ENCODE results near the gene DISP3.

The DISP3 gene

GRCh38 chr1:11478571-11479374 is at the start of gene DISP3:
Gene DISP3 (plus strand): TSS chr1:11479155. CDS start chr1:11500993, 21,838 bp downstream.
- Histone ChIP-seq H3K36me3 (ENCODE audit: control insufficient read depth, insufficient read depth, low read length) (peaks cover 4% of the 10 kb centered on the region; the same call in 1 of the 2 replicates), H3K4me1 (ENCODE audit: control insufficient read depth, insufficient read depth, low read length) (peaks cover 10% of the 10 kb centered on the region; the same call in 1 of the 2 replicates), H3K9me3 (ENCODE audit: control insufficient read depth, insufficient read depth, low read length) (no peaks in the 10 kb centered on the region), H3K4me3 (ENCODE audit: low read depth, low read length) (peak within 1 kb of the TSS; percentile 72), H3K9ac (ENCODE audit: low read depth, low read length) (peak within 1 kb of the TSS; percentile 98), H3K27ac (ENCODE audit: low read depth, low read length) (peak within 1 kb of the TSS; percentile 94), H3K27me3 (ENCODE audit: control insufficient read depth, insufficient read depth, low read length) (peaks cover 43% of the 10 kb centered on the region)

GRCh38 chr1:11429226-11429625 is 49.7 kb upstream of the DISP3 start:
- Histone ChIP-seq H3K9ac (ENCODE audit: low read depth, low read length) (no peak overlapping the region), H3K27me3 (ENCODE audit: control insufficient read depth, insufficient read depth, low read length) (no peaks in the 10 kb centered on the region)

GRCh38 chr1:11429935-11430334 is 49.0 kb upstream of the DISP3 start:
- Histone ChIP-seq H3K9ac (ENCODE audit: low read depth, low read length) (no peak overlapping the region), H3K36me3 (ENCODE audit: control insufficient read depth, insufficient read depth, low read length) (no peaks in the 10 kb centered on the region), H3K9me3 (ENCODE audit: control insufficient read depth, insufficient read depth, low read length) (no peaks in the 10 kb centered on the region), H3K27ac (ENCODE audit: low read depth, low read length) (no peak overlapping the region), H3K4me1 (ENCODE audit: control insufficient read depth, insufficient read depth, low read length) (no peaks in the 10 kb centered on the region), H3K4me3 (ENCODE audit: low read depth, low read length) (no peak overlapping the region), H3K27me3 (ENCODE audit: control insufficient read depth, insufficient read depth, low read length) (no peaks in the 10 kb centered on the region)

More at GRCh38 chr1:11429226-11429625, 49.7 kb upstream of the DISP3 start:
- H3K4me3 ChIP-seq (ENCODE audit: low read depth, low read length): no peak overlapping the region
- no peaks in the 10 kb centered on the region for H3K36me3 ChIP-seq (ENCODE audit: control insufficient read depth, insufficient read depth, low read length)
- no peaks in the 10 kb centered on the region for H3K4me1 ChIP-seq (ENCODE audit: control insufficient read depth, insufficient read depth, low read length)
- no peak overlapping the region for H3K27ac ChIP-seq (ENCODE audit: low read depth, low read length)
- no peaks in the 10 kb centered on the region for H3K9me3 ChIP-seq (ENCODE audit: control insufficient read depth, insufficient read depth, low read length)

GRCh38 chr1:11431941-11432507 is 46.9 kb upstream of the DISP3 start:
- H3K27ac ChIP-seq (ENCODE audit: low read depth, low read length): no peak overlapping the region

GRCh38 chr1:11432526-11432925 is 46.4 kb upstream of the DISP3 start:
- H3K27me3 ChIP-seq (ENCODE audit: control insufficient read depth, insufficient read depth, low read length): no peaks in the 10 kb centered on the region
- H3K4me1 ChIP-seq (ENCODE audit: control insufficient read depth, insufficient read depth, low read length): no peaks in the 10 kb centered on the region
- no peak overlapping the region for H3K9ac ChIP-seq (ENCODE audit: low read depth, low read length)
- H3K36me3 ChIP-seq (ENCODE audit: control insufficient read depth, insufficient read depth, low read length): no peaks in the 10 kb centered on the region
- H3K9me3 ChIP-seq (ENCODE audit: control insufficient read depth, insufficient read depth, low read length): no peaks in the 10 kb centered on the region
- no peak overlapping the region for H3K27ac ChIP-seq (ENCODE audit: low read depth, low read length)
- H3K4me3 ChIP-seq (ENCODE audit: low read depth, low read length): no peak overlapping the region

More at GRCh38 chr1:11431941-11432507, 46.9 kb upstream of the DISP3 start:
- Histone ChIP-seq H3K9ac (ENCODE audit: low read depth, low read length) (no peak overlapping the region), H3K4me1 (ENCODE audit: control insufficient read depth, insufficient read depth, low read length) (no peaks in the 10 kb centered on the region), H3K4me3 (ENCODE audit: low read depth, low read length) (no peak overlapping the region), H3K27me3 (ENCODE audit: control insufficient read depth, insufficient read depth, low read length) (no peaks in the 10 kb centered on the region), H3K9me3 (ENCODE audit: control insufficient read depth, insufficient read depth, low read length) (no peaks in the 10 kb centered on the region), H3K36me3 (ENCODE audit: control insufficient read depth, insufficient read depth, low read length) (no peaks in the 10 kb centered on the region)

- no peaks in the 10 kb centered on the region for H3K36me3 ChIP-seq (ENCODE audit: control insufficient read depth, insufficient read depth, low read length)
- no peaks in the 10 kb centered on the region for H3K27me3 ChIP-seq (ENCODE audit: control insufficient read depth, insufficient read depth, low read length)
- H3K9me3 ChIP-seq (ENCODE audit: control insufficient read depth, insufficient read depth, low read length): no peaks in the 10 kb centered on the region
- H3K9ac ChIP-seq (ENCODE audit: low read depth, low read length): no peak overlapping the region
- H3K27ac ChIP-seq (ENCODE audit: low read depth, low read length): no peak overlapping the region
- no peaks in the 10 kb centered on the region for H3K4me1 ChIP-seq (ENCODE audit: control insufficient read depth, insufficient read depth, low read length)
- no peak overlapping the region for H3K4me3 ChIP-seq (ENCODE audit: low read depth, low read length)
Measured at GRCh38 chr1:11434501-11434900, 44.5 kb upstream of the DISP3 start.

GRCh38 chr1:11434926-11435325 is 44.0 kb upstream of the DISP3 start:
- Histone ChIP-seq H3K9ac (ENCODE audit: low read depth, low read length) (no peak overlapping the region), H3K27me3 (ENCODE audit: control insufficient read depth, insufficient read depth, low read length) (no peaks in the 10 kb centered on the region), H3K4me3 (ENCODE audit: low read depth, low read length) (no peak overlapping the region), H3K9me3 (ENCODE audit: control insufficient read depth, insufficient read depth, low read length) (no peaks in the 10 kb centered on the region), H3K36me3 (ENCODE audit: control insufficient read depth, insufficient read depth, low read length) (no peaks in the 10 kb centered on the region), H3K27ac (ENCODE audit: low read depth, low read length) (no peak overlapping the region), H3K4me1 (ENCODE audit: control insufficient read depth, insufficient read depth, low read length) (no peaks in the 10 kb centered on the region)

- no peaks in the 10 kb centered on the region for H3K4me1 ChIP-seq (ENCODE audit: control insufficient read depth, insufficient read depth, low read length)
- H3K27me3 ChIP-seq (ENCODE audit: control insufficient read depth, insufficient read depth, low read length): no peaks in the 10 kb centered on the region; the same call in 1 of the 2 replicates
- H3K36me3 ChIP-seq (ENCODE audit: control insufficient read depth, insufficient read depth, low read length): no peaks in the 10 kb centered on the region
- H3K9ac ChIP-seq (ENCODE audit: low read depth, low read length): no peak overlapping the region
- no peaks in the 10 kb centered on the region for H3K9me3 ChIP-seq (ENCODE audit: control insufficient read depth, insufficient read depth, low read length)
- H3K27ac ChIP-seq (ENCODE audit: low read depth, low read length): no peak overlapping the region
- no peak overlapping the region for H3K4me3 ChIP-seq (ENCODE audit: low read depth, low read length)
Measured at GRCh38 chr1:11438996-11439395, 40.0 kb upstream of the DISP3 start.

- no peak overlapping the region for H3K27ac ChIP-seq (ENCODE audit: low read depth, low read length)
- no peaks in the 10 kb centered on the region for H3K4me1 ChIP-seq (ENCODE audit: control insufficient read depth, insufficient read depth, low read length)
- no peak overlapping the region for H3K9ac ChIP-seq (ENCODE audit: low read depth, low read length)
- no peaks in the 10 kb centered on the region; the same call in 1 of the 2 replicates for H3K27me3 ChIP-seq (ENCODE audit: control insufficient read depth, insufficient read depth, low read length)
- no peak overlapping the region for H3K4me3 ChIP-seq (ENCODE audit: low read depth, low read length)
- H3K36me3 ChIP-seq (ENCODE audit: control insufficient read depth, insufficient read depth, low read length): no peaks in the 10 kb centered on the region
- no peaks in the 10 kb centered on the region for H3K9me3 ChIP-seq (ENCODE audit: control insufficient read depth, insufficient read depth, low read length)
Measured at GRCh38 chr1:11441211-11441952, 37.6 kb upstream of the DISP3 start.

- Histone ChIP-seq H3K27me3 (ENCODE audit: control insufficient read depth, insufficient read depth, low read length) (no peaks in the 10 kb centered on the region; the same call in 1 of the 2 replicates), H3K4me1 (ENCODE audit: control insufficient read depth, insufficient read depth, low read length) (no peaks in the 10 kb centered on the region), H3K27ac (ENCODE audit: low read depth, low read length) (no peak overlapping the region), H3K9ac (ENCODE audit: low read depth, low read length) (no peak overlapping the region), H3K4me3 (ENCODE audit: low read depth, low read length) (no peak overlapping the region), H3K36me3 (ENCODE audit: control insufficient read depth, insufficient read depth, low read length) (no peaks in the 10 kb centered on the region), H3K9me3 (ENCODE audit: control insufficient read depth, insufficient read depth, low read length) (no peaks in the 10 kb centered on the region)
Measured at GRCh38 chr1:11443043-11443442, 35.9 kb upstream of the DISP3 start.

Data from HUES48 (cell line).